Endometrial microvascular endothelial cells (primary cell): ENCODE measurements around the gene RHBG. TPM values are rescaled to one million over a fixed set of nuclear protein-coding genes. Genes with fewer than 3 reads are reported as not detected.

ENCODE experiments used
- in situ Hi-C: cut with HindIII; loops from 2 replicates; pipeline ENCODE4 v1.10.0; 2017; ENCODE audit warnings: low sequenced_read_pairs, low pct_unique_long_range_greater_than_20kb; ENCODE audit errors: inconsistent ontology term
- total RNA-seq: library from RNA; depleted of rRNA; stranded (reverse); fragments of >200 nt; gene quantifications from one replicate; pipeline ENCODE4 v1.2.3, GENCODE V29; 2015; ENCODE audit errors: inconsistent ontology term

RHBG gene
- total RNA-seq, 1 donor from 2014 or later: not detected

DNA sequence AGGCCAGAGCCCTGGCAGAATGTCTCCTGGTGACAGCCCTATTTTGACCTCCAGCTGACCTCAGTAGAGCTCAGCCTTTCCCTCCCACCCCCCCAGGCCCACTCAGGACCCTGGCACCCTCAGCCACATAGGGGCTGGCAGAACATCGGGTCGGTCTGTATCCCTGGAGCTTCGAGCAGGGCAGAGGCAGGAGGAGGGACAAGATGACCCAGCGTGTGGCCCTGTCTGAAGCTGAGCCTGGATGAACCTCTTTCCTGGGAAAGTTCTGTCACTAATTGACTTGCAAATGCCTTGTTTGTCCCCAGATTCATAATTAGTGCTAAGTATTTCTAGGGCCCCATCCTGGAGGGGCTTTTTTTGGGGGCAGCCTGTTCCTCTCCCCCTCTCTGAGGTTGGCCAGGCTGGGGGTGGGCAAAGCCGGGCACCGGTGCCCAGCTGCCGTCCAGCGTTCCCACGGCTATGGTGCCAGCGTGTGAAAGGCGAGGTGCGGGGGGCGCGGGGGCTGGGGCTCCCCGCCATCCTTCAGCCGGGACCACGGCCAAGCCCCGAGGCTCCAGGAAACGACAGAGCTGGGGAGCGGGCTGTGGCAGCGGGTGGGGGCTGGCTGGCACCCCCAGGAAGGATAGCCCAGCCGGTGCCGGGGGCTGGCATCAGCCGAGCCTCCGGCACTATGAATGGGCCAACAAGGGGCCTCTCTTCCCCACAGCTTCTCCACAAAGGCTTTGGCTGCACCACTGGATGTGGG lies 31.4 kb downstream of the RHBG start:
- in situ Hi-C loops: no loop called here

DNA sequence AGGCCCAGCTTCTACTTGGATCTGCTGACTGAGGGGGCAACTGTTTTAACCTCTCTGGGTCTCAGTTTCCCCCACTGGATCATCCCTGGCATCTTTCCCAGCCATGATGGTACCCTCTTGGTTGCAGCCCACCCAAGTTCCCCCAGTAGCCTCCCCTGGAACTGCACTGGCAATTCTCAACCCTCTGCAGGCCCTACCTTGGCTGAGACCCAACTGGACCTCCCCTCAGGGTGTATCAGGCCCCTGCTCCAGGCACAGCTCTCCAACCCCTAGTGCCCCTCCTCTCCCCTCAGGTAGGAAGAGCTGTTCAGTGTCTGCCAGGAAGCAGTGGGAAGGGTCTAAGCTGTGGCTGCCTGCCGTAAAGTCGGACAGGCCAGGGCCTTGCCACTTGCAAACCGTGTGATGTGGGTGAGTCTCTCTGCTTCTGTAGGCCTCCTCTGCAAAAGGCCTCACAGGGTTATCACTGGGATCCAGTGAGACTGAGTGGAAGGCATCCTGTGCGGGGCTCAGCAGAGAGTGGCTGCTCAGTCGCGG lies 32.1 kb downstream of the RHBG start:
- in situ Hi-C loops: no loop called here

DNA sequence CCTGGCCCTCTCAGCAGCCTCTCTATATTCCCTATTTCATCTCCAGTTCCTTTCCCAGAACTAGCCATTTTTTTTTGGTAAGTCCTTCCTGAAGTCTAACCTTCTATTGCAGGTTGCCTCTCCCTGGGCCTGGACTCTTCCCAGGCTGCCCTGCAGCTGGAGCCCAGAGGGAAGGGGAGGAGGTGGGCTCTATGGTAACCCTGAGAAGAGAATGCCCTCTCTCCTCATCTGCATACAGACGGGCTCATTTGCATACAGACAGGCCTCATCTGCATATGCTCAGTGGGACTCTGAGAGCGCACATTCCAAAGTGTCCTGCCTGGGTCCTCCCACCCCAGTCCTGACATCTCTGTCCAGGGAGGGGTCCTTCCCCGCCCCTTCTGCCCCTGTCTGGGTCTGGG lies 32.7 kb downstream of the RHBG start:
- in situ Hi-C loops: no loop called here

DNA sequence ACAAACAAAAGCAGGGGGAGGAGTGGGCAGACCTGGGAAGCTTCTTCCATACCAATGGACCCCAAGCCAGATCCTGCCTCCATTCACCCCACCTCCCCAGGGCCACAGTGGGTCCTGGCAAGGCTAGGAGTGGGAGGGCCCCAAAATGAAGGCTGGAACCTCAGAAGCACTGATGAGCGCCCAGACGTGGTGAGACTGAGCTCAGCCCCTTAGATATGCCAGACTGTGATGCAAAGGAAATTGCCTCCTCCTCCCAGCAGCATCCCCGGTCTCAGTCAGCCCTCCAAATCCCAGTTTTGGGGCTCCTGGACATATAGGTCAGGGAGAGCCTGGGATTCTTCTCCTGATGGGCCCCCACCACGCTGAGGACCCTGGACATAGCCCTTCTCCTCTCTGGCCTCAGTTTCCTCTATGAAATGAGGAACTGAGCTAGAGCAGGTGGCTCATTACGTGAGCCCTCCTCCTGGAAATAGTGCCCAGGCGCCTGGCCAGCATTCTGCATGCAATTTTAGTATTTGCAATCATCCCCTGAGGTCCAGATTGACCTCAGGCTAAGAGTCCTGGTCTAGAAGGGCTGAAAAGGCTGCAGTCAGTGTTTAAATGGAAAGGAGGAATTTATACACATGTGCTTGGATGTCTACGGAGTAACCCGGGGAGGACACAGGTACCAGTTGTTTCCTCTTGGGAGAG lies 33.5 kb downstream of the RHBG start:
- in situ Hi-C loops: no loop called here

DNA sequence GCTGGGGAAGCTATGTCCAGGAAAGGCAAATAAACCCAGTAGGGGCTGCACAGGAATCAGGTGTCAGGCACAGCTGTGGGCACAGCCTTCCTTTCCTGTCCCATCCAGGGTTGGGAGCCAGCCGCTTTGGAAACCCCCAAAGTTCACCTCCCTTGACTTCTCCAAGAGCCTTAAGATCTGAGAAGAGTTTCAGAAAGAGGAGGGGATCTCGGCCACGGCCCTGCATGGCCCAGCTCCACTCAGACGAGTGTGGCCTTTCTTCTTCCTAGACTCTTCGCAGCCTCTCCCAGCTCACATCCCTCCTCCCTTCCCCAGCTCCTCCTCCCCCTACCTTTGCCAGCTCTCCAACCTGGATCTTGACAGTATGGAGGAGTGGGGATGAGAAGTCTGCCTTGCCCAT lies 36.7 kb downstream of the RHBG start:
- in situ Hi-C loops: no loop called here

DNA sequence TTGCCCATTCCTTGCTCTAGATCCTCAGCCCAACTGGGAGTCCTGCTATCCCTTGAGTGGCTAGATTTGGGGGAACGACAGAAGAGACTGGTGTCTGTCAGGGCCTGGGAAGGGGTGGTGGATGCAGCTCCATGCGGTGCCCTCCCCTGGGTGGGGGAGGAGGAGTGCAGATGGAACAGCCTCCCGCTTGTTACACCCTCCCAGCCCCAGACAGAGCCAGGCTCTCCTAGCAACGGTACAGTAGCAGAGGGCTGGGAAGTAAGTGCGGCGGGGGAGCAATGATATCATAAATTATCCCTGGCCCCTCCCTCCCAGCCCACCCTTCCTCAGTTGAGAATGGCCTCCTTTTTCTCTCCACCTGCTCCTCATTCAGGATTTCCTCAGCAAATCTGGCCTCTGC lies 37.2 kb downstream of the RHBG start:
- in situ Hi-C loops: no loop called here

DNA sequence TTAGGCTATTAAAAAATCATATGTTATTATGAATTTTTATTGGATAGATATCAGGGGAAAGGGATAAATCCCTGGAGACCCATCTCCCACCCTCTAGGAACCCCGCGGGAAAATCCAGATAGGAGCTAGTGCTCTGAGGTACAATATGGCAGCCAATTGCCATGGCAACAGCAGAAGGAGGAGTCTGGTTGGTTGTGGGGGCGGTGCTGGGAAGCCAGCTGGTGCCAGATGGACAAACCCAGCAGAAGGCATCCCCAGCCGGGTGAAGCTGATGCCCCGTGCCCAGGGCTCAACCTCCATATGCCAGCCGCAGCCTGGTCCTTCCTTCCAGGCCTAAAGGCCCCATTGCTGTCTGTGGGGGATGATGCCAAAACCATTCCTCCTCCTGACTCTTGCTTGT lies 38.3 kb downstream of the RHBG start:
- in situ Hi-C loops: no loop called here

DNA sequence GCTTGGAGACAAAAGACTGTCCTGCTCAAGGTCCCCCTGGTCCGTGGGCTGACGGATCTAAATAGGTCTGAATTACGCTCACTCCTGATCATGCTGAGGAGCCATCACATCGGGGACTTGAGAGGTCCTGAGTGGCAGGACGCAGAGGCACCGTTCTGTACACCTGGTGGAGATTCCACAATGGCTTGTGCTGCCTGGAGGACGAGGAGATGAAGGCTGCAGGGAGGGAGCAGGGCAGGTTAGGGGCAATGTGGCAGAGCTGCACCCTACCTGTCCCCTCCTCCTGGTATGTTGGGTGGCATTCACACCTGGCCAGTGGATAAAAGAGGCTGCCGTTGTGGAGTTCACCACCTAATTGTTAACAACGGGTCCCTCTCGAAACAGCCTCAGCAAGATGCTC lies 38.7 kb downstream of the RHBG start:
- in situ Hi-C loops: no loop called here

DNA sequence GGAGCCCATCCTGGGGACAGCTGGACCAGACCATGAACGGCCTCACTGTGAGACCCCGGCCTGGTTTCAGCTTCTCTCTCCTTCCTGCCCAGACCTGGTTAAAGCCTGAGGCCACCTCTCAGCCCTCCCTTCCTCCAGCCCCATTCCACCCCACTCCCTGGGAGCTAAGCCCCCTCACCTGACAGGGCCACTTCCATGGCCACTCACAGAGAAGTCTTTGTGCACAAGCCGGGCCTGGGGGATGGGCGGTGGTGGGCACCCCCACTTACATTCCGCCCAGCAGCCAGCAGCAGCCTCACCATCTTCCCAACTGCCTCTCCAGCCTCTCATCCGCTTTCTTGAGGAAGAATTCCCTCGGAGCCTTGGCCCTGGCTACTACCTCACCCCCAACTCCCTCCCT lies 40.4 kb downstream of the RHBG start:
- in situ Hi-C loops: no loop called here

DNA sequence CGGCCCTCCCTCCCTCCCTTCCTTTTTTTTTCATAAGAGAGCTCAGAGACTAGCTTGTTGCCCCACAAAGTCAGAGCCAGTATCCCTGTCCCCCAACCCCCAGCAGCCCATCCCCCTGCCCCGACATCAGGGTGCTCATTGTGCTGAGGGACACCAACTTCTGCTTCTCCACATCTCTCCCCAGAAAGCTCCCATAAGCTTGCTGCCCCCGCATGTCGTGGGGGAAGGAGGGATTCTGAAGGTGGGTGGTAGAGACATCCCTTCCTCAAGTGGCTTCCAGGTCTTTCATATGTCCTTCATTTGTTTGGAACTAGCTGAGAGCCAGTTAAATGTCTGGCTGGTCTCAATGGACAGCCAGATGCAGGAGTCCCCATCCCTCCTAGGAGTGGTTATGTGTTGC lies 41.2 kb downstream of the RHBG start:
- in situ Hi-C loops: no loop called here

DNA sequence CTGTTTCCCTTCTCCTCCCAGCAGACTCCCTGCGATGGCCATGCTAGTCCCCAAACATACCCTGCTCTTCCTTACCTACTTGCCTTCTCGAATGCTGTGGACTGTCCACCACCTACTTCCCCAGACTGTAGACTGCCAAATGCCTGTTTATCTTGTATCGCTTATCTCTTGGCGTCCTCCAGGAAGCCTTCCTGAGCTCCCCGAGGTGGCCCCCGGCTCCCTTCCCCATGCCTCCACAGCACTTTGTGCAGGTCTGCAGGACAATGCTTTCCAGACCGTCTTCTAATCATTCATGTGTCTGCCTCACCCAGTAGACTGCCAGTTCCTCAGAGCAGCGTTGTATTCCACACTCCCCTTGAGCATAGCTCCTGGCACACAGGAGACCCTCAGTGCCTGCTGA lies 41.7 kb downstream of the RHBG start:
- in situ Hi-C loops: no loop called here

DNA sequence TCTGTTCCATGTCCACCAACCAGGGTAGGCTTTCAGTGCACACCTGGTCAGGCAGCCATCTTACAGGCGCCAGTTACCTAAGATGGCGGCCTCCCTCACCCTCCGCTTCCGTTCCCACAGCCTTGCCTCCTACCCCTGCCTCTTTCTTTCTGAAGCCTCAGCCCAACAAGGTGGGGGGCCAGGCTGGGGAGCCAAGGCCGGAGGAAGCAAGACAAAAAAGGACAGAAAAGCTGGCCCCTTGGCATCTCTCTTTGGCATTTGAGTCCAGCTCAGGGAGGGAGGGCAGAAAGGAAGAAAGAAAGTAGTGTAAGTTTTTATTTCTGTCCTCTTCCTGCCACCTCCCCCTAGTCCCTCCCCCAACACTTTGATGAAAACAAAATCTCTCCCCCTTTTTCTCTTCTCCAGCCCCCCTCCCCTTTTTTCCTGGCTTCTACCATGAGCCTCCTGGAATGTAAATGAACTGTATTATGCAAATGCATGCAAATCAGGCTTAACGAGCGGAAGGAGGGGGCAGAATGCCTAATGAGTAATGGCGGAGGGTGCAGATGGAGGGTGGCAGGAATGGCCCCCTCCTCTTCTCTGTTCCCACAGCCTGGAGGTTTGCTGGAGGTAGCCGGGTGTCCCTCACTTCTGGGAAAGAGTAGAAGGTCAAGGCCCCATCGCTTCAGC lies 43.8 kb downstream of the RHBG start:
- in situ Hi-C loops: no loop called here

DNA sequence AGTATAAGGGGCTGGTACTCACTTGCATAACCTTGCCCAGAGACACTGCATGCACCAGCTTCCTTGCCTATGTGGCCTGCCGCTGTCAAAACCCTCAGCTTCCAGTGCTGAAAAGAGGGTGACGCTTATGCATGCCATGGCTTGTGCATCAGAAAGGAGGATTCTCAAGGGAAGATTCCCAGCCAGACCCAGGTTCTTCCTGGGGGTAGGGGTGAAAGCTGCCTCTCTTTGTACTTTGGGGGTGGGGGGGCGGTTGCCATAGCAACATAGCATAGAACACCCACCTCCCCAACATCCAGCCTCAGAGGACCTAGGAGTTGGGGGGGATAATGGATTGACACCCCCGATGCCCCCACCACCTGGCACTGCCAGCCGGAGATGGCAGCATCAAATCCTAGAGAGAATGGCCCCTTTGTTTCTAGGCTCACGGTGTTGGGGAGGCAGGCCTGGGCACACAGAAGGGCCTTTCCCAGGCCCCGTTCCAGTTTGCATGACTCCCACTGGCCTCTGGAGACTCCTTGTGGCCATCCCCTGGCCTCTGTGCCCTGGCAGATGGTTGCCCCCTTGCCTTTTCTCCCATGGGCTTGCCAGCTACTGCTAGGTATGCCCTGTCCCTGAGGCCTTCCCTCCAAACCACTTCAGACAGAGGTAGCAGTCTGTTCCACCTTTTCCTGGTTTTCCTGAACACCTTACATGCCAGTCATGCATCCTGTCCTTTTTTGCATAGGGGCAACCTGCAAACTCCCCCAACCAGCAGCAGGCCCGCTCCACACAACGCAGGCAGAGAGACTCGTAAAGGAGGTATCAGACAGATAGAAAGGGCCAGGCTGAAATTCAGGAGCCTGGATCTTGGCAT lies 44.6 kb downstream of the RHBG start:
- in situ Hi-C loops: no loop called here

DNA sequence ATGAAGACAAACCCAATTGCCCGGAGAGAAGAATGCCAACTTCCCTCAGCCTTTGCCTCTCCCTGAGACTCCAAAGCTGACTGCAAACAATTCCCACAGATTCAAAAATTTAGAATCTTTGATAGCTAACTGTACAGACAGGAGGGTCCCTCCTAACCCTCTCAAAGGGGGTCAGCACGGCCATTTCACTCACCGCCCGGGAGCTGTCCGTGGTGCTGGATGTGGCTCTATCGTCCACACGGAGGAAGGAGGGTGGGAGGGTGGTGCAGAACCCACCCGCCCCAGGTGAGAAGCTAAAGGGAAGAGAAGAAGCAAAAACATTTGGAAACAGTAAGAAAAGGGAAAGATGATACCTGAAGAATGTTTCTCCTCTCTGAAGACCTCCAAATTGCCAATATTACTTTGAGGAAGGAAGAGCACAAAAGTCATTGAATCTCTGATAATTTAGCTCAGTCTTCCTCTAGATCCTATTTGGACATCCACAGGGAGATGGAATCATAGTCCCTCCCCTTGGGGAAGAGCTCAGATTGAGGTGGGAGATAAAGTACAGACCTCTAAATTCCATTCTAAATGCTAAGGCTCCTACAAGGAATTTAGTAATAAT lies 45.6 kb downstream of the RHBG start:
- in situ Hi-C loops: no loop called here

DNA sequence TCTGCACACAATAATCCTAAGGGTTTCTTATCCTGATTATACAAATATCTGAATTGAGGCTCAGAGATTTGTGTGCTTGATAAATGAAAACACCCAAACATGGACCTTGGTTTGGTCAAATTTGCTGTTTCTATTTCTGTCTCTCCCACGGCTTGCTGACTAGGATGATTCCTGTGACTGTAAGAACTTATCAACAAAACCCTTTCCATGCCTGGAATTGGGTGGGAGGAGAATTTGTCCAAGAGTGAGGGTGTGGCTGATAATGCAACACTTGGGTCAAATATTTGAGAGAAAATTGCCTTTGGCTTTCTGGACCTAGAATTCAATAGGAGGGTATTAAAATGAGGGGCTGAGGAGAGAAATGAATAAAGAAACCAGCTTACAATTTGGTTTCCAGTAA lies 48.0 kb downstream of the RHBG start:
- in situ Hi-C loops: no loop called here

DNA sequence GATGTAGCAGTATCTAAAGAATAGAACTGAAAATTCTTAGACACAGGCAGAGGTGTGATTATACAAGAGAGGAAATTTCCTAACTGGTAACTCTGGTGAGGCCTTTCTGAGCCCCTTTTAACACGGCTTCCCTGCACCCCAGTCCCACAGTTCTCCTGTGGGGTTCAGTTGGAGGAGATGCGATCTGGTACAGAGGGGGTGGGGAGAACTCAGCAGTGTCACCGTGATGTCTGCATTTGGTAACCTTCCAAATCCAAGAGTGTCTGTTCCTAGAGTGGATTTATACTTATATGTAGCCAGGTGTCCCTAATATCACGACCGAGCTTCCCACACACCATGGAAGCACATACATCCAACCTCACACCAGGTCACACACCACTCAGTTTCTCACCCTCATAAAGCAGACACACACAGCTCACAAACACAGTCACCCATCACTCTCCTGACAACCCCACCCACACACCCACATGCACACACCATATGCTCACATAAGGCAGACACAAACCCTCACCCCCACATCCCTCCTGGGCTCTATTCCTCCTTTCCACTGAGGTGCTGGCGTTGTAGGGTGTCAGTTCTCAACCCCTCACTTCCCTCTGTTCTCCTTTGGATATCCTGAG lies 48.5 kb downstream of the RHBG start:
- in situ Hi-C loops: no loop called here

DNA sequence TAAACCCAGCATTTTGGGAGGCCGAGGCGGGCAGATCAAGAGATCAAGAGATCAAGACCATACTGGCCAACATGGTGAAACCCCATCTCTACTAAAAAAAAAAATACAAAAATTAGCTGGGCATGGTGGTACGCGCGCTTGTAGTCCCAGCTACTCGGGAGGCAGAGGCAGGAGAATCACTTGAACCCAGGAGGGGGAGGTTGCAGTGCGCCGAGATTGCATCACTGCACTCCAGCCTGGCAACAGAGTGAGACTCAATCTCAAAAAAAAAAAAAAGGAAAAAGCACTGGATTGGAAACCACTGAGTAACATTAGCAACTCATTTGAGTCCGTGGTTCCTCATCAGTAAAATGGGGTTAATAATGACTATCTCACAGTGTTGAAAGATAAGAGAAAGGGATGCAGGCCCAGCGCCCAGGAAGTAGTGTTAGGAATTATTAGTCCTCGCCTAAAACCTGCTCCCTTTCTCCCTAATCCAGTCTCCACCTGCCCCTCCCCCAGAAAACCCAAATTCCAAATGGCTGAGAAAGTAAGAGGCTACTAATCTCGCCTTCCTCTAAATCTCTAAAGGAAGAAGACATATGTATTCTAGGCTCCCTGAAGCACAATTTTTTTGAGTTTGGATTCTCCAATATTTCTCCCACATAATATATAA lies 49.5 kb downstream of the RHBG start:
- in situ Hi-C loops: no loop called here

DNA sequence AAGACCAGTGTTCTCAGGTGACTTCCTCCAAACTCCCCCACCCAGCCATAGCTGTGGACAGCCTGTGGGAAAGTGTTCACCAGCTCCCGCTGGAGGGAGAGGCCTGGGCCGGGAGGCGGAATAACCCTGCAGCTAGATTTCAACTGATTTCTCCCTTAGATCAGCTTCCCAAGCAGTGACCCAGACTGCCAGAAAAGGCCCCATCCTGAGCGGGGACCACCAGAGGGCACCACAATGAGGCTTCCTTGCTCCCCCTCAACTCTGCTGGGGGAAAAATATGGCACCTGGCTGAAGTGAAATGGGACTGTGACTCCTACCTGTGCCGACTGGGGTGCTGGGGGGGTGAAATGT lies 50.8 kb downstream of the RHBG start:
- in situ Hi-C loops: no loop called here
